Testis (tissue), 2 donors: ENCODE measurements around the gene AP2A2.

ENCODE experiments used
- CTCF ChIP-seq, 3 experiments: fragments of 450-650 bp in 2 of 3; fragments of 200-600 bp in 1 of 3; sonication (generic) in 1 of 3; IDR thresholded peaks; one replicate each; pipeline ENCODE4 v1.5.1; 2016 to 2019; ENCODE audit warnings: antibody characterized with exemption in 3 of 3, mild to moderate bottlenecking in 2 of 3, moderate library complexity in 1 of 3
- POLR2A ChIP-seq: fragments of 450-650 bp; IDR thresholded peaks from one replicate; pipeline ENCODE4 v1.6.1; 2017; ENCODE audit warnings: antibody characterized with exemption, mild to moderate bottlenecking, moderate library complexity

- TF ChIP-seq CTCF (IDR thresholded peaks at IDR 0.05), result no peak
- TF ChIP-seq POLR2A, result no peak
Observed at GRCh38 chr11:912266-912665, 13.4 kb upstream of the AP2A2 start.
